Measurements from ENCODE around the gene DIP2C. TPM values are rescaled to one million over a fixed set of nuclear protein-coding genes. Genes with fewer than 3 reads are reported as not detected.

The DIP2C gene
- total RNA-seq, 2 experiments from 2014 or later: 0.85 to 0.95 TPM

DNA sequence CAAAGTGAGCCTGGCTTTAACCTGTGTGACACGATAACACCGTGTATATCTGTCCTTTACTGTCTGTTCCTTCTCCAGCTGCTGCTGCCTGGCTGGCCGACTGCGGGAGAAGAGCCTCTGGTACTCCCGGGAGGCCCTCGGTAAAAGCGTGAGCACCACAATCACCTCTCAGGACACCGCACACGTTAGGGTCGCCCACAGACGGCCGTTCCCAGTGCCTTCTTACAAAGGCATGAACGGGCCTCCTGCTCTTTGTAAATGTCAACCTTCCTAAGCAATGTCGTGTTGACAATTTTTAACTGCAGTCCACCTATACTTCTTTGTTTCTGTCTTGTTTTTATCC, 177.6 kb downstream of the DIP2C start:
- no peak overlapping the region for H3K4me3 Mint-ChIP-seq
- TF ChIP-seq, protein P1, sequence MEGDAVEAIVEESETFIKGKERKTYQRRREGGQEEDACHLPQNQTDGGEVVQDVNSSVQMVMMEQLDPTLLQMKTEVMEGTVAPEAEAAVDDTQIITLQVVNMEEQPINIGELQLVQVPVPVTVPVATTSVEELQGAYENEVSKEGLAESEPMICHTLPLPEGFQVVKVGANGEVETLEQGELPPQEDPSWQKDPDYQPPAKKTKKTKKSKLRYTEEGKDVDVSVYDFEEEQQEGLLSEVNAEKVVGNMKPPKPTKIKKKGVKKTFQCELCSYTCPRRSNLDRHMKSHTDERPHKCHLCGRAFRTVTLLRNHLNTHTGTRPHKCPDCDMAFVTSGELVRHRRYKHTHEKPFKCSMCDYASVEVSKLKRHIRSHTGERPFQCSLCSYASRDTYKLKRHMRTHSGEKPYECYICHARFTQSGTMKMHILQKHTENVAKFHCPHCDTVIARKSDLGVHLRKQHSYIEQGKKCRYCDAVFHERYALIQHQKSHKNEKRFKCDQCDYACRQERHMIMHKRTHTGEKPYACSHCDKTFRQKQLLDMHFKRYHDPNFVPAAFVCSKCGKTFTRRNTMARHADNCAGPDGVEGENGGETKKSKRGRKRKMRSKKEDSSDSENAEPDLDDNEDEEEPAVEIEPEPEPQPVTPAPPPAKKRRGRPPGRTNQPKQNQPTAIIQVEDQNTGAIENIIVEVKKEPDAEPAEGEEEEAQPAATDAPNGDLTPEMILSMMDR (IDR thresholded peaks at IDR 0.05): no peak
- DNase-seq (no peak), ATAC-seq (no peak)
- no peaks in the 10 kb centered on the region for H3K9me3 Mint-ChIP-seq
- ChIA-PET POLR2A (no interaction called here), CTCF (interaction anchor here (0.6 to 2.0 kb wide), 4 partner anchors 9 to 755 kb away, joined by 3 to 5 read pairs (median 4); no protein-coding TSS in a partner anchor)
- H3K27me3 Mint-ChIP-seq: peaks cover 3% of the 10 kb centered on the region
- no peaks in the 10 kb centered on the region for H3K36me3 Mint-ChIP-seq (ENCODE audit: low read depth)
- intact Hi-C loops (cut with micrococcal nuclease): loop anchor here (10.0 kb wide), 1 partner anchor 273 kb away; no protein-coding TSS in a partner anchor
- H3K4me1 Mint-ChIP-seq (ENCODE audit: low read depth): peaks cover 6% of the 10 kb centered on the region
- H3K27ac Mint-ChIP-seq: no peak overlapping the region

DNA sequence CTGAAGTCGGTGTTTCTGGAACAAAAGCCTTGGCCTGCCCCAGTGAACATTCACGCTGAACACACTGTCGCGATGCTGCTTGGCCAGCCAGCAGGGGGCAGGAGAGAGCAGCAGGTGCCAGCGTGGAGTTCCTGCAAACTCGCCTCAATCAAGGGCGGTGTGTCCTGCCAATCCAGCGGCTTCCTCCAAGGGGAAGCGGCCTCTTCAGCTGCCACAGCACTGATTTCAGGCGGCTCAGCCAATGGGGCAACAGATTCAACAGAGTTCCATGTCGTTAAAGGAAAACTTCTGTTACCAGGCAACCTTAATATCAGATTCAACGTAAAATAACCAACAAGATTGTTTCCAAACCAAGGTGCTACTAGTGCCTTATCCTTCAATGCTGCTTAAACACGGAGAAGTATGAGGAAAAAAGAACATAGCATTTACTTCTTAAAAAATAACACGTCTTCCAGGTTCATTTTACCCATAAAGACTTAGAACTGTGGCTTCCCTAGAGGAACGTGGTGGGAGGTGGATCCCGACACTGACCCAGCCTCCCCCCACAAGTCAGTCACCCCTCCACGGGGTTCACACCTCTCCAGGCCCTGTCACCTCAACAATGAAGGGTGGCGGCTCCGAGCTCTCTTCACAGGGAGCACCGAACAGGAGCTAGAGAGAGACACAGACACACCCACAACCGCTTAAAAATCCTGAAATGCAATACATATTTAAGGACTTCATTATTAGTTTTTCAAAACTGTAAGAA, 178.2 kb downstream of the DIP2C start:
- peaks cover 3% of the 10 kb centered on the region for H3K27me3 Mint-ChIP-seq

DNA sequence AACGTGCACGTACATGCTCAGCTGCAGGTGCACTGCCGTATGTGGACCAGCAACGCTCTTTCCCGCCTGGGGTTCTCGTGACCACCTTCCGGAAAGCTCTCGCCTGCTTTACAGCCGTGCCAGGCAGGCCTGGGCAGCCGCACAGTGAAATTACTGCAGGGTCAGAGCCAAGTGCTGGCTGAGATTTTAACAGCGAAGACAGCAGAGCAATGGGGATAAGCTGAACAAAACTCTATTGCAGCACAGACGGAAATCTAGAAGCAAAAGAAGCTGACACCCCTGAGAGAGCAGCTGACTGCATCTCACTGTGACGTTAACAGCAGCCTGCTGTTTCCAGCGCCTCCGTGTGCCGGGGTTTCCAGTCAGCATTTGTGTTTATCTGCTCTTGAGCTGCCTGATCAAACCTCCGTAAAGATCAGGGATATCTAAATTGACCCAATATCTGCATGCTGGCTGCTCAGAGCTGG, 179.0 kb downstream of the DIP2C start:
- no peak overlapping the region for H3K27ac Mint-ChIP-seq

More for the DNA sequence above, 178.2 kb downstream of the DIP2C start:
- H3K27ac Mint-ChIP-seq: no peak overlapping the region
- intact Hi-C loops (cut with micrococcal nuclease): loop anchor here (10.0 kb wide), 1 partner anchor 274 kb away; no protein-coding TSS in a partner anchor
- no peaks in the 10 kb centered on the region for H3K36me3 Mint-ChIP-seq (ENCODE audit: low read depth)
- CTCF ChIA-PET: interaction anchor here (0.6 to 2.0 kb wide), 6 partner anchors 9 to 755 kb away, joined by 3 to 5 read pairs (median 4); no protein-coding TSS in a partner anchor
- POLR2A ChIA-PET: no interaction called here
- TF ChIP-seq, protein P1 (IDR thresholded peaks at IDR 0.05): peak; percentile 88
- ATAC-seq (peak; percentile 95), DNase-seq (peak; percentile 80)
- no peak overlapping the region for H3K4me3 Mint-ChIP-seq
- peaks cover 6% of the 10 kb centered on the region for H3K4me1 Mint-ChIP-seq (ENCODE audit: low read depth)
- no peaks in the 10 kb centered on the region for H3K9me3 Mint-ChIP-seq

DNA sequence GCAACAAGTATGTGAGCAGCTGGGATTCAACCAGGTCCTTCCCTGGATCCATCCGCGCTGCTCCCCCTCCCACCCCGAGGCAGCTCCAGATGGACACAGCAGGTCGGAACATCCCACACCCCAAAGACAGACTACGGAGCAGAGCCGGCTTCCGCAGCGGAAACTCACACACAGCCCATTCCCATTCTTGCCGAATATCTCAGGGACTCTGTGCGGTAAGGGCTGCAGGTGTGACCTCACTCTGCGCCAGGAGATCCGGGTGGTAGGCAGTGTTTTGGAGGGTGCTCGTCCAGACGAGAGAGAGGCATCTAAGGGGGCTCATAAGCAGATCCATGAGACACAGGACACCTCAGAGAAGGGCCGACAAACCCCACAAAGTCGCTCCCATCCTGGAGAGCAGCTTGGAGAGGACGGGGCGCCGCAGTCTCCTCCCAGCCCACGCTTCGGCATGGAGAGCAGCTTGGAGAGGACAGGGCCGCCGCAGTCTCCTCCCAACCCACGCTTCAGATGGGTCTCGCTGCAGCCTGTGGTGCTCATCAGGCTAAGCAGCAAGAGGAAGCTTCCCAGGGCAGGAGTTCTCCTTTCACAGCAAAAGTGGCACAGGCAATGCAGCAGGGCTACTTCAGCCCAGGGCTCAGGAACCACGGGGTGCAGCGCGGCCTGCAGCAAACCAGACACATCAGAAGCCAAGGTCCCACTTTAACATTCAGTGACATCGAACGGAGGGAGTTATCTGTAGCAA, 179.9 kb downstream of the DIP2C start:
- Mint-ChIP-seq H3K27me3 (peaks cover 3% of the 10 kb centered on the region), H3K36me3 (ENCODE audit: low read depth) (no peaks in the 10 kb centered on the region), H3K27ac (no peak overlapping the region), H3K4me3 (no peak overlapping the region), H3K9me3 (no peaks in the 10 kb centered on the region), H3K4me1 (ENCODE audit: low read depth) (peaks cover 6% of the 10 kb centered on the region)
- CTCF ChIA-PET: no interaction called here
- intact Hi-C loops (cut with micrococcal nuclease): loop anchor here (10.0 kb wide), 1 partner anchor 275 kb away; no protein-coding TSS in a partner anchor
- DNase-seq (no peak), ATAC-seq (no peak)
- POLR2A ChIA-PET: no interaction called here
- TF ChIP-seq, protein P1 (IDR thresholded peaks at IDR 0.05): no peak

More for the DNA sequence above, 179.0 kb downstream of the DIP2C start:
- intact Hi-C loops (cut with micrococcal nuclease): loop anchor here (10.0 kb wide), 1 partner anchor 274 kb away; no protein-coding TSS in a partner anchor
- H3K4me1 Mint-ChIP-seq (ENCODE audit: low read depth): peaks cover 6% of the 10 kb centered on the region
- no peak for DNase-seq
- H3K36me3 Mint-ChIP-seq (ENCODE audit: low read depth): no peaks in the 10 kb centered on the region
- ATAC-seq: no peak
- H3K4me3 Mint-ChIP-seq: no peak overlapping the region
- TF ChIP-seq, protein P1 (IDR thresholded peaks at IDR 0.05): no peak
- peaks cover 3% of the 10 kb centered on the region for H3K27me3 Mint-ChIP-seq
- no peaks in the 10 kb centered on the region for H3K9me3 Mint-ChIP-seq
- POLR2A ChIA-PET: no interaction called here
- CTCF ChIA-PET: interaction anchor here (1.0 to 2.0 kb wide), 4 partner anchors 15 to 83 kb away, joined by 3 to 5 read pairs (median 4); no protein-coding TSS in a partner anchor
